ENCODE results near the gene RRAD. TPM values are rescaled to one million over a fixed set of nuclear protein-coding genes. Genes with fewer than 3 reads are reported as not detected.
A peak's percentile ranks its signal among the peaks of the same experiment; 100 is the strongest.

RRAD gene
- total and polyA plus RNA-seq, 4 donors: 31.8 to 42.3 (median 35.7) TPM

- Histone ChIP-seq H3K9ac (ENCODE audit: insufficient read depth in 1 of 2, low read length in 2 of 2) (no peak overlapping the region), H3K9me3 (ENCODE audit: control insufficient read depth in 4 of 4, insufficient read depth in 3 of 4, low read length in 3 of 4) (no peaks in the 10 kb centered on the region), H3K36me3 (ENCODE audit: control insufficient read depth in 4 of 4, insufficient read depth in 4 of 4, low read length in 4 of 4) (peaks cover 0 to 11% (median 3%) of the 10 kb centered on the region in 4 donors), H3K27ac (ENCODE audit: low read depth in 1 of 2, low read length in 1 of 2) (peak overlapping the region; percentile 88 to 90), H3K4me3 (no peak overlapping the region), H3K27me3 (ENCODE audit: control insufficient read depth in 3 of 3, insufficient read depth in 3 of 3, low read length in 2 of 3) (peaks cover 0 to 18% (median 18%) of the 10 kb centered on the region in 3 donors), H3K4me1 (ENCODE audit: control insufficient read depth in 5 of 5, insufficient read depth in 5 of 5, low read length in 5 of 5) (peaks cover 0 to 22% (median under 1%) of the 10 kb centered on the region in 5 donors)
- TF ChIP-seq CTCF (IDR thresholded peaks at IDR 0.05; ENCODE audit: control extremely low read depth, extremely low read depth): no peak
- 92 to 93% methylated on average over 8 of the region's 8 CpGs for WGBS, 2 donors
- ATAC-seq (ENCODE audit: insufficient read depth, low FRiP score) (no peak), DNase-seq (no peak)
Observed at GRCh38 chr16:66927918-66928649, 2.7 kb upstream of the RRAD start.

- peak; percentile 32 for ATAC-seq (ENCODE audit: insufficient read depth, low FRiP score)
- DNase-seq: peak; percentile 56 to 71 (median 70)
- H3K4me1 ChIP-seq (ENCODE audit: control insufficient read depth in 5 of 5, insufficient read depth in 5 of 5, low read length in 5 of 5): peaks cover 0 to 18% (median 0%) of the 10 kb centered on the region in 5 donors
- WGBS, 2 donors: 23 to 28% methylated on average over 3 of the region's 3 CpGs
- H3K4me3 ChIP-seq: no peak overlapping the region
- no peak overlapping the region for H3K9ac ChIP-seq (ENCODE audit: insufficient read depth in 1 of 2, low read length in 2 of 2)
- H3K27ac ChIP-seq (ENCODE audit: low read depth in 1 of 2, low read length in 1 of 2): peak overlapping the region; percentile 88 to 90
- peaks cover 0 to 6% (median 1%) of the 10 kb centered on the region in 4 donors for H3K36me3 ChIP-seq (ENCODE audit: control insufficient read depth in 4 of 4, insufficient read depth in 4 of 4, low read length in 4 of 4)
- peaks cover 0 to 18% (median 18%) of the 10 kb centered on the region in 3 donors for H3K27me3 ChIP-seq (ENCODE audit: control insufficient read depth in 3 of 3, insufficient read depth in 3 of 3, low read length in 2 of 3)
- TF ChIP-seq CTCF (IDR thresholded peaks at IDR 0.05; ENCODE audit: control extremely low read depth, extremely low read depth): no peak
- no peaks in the 10 kb centered on the region for H3K9me3 ChIP-seq (ENCODE audit: control insufficient read depth in 4 of 4, insufficient read depth in 3 of 4, low read length in 3 of 4)
Observed at GRCh38 chr16:66926961-66927436, 1.7 kb upstream of the RRAD start.

GRCh38 chr16:66926171-66926947 is 1.0 kb upstream of the RRAD start:
- H3K4me1 ChIP-seq (ENCODE audit: control insufficient read depth in 5 of 5, insufficient read depth in 5 of 5, low read length in 5 of 5): peaks cover 0 to 18% (median 4%) of the 10 kb centered on the region in 5 donors
- TF ChIP-seq CTCF (IDR thresholded peaks at IDR 0.05; ENCODE audit: control extremely low read depth, extremely low read depth): no peak

More at GRCh38 chr16:66926171-66926947, 1.0 kb upstream of the RRAD start:
- Histone ChIP-seq H3K27me3 (ENCODE audit: control insufficient read depth in 3 of 3, insufficient read depth in 3 of 3, low read length in 2 of 3) (peaks cover 0 to 18% (median 18%) of the 10 kb centered on the region in 3 donors), H3K9me3 (ENCODE audit: control insufficient read depth in 4 of 4, insufficient read depth in 3 of 4, low read length in 3 of 4) (no peaks in the 10 kb centered on the region), H3K9ac (ENCODE audit: insufficient read depth in 1 of 2, low read length in 2 of 2) (no peak overlapping the region), H3K36me3 (ENCODE audit: control insufficient read depth in 4 of 4, insufficient read depth in 4 of 4, low read length in 4 of 4) (no peaks in the 10 kb centered on the region), H3K27ac (ENCODE audit: low read depth in 1 of 2, low read length in 1 of 2) (peak overlapping the region; percentile 88 to 90), H3K4me3 (no peak overlapping the region)
- 62 to 70% methylated on average over 5 of the region's 5 CpGs for WGBS, 2 donors
- ATAC-seq (ENCODE audit: insufficient read depth, low FRiP score) (no peak), DNase-seq (no peak)
